Neutrophil (primary cell): ENCODE data around the gene LMAN2.
A peak's percentile ranks its signal among the peaks of the same experiment; 100 is the strongest.

ENCODE experiments used
- H3K27ac ChIP-seq: fragments of 200-600 bp; sonication (generic); 2 replicates; pipeline ENCODE4 v1.5.1; 2016; ENCODE audit warnings: mild to moderate bottlenecking, moderate library complexity
- H3K27me3 ChIP-seq: fragments of 200-600 bp; sonication (generic); 2 replicates; pipeline ENCODE4 v1.6.0; 2016; ENCODE audit warnings: mild to moderate bottlenecking
- H3K36me3 ChIP-seq: fragments of 200-600 bp; sonication (generic); 2 replicates; pipeline ENCODE4 v1.5.1; 2017
- H3K4me1 ChIP-seq, 2 experiments: fragments of 200-600 bp in 1 of 2; sonication (generic) in 1 of 2; 1 replicate in 1 of 2; 2 replicates in 1 of 2; pipeline versions ENCODE4 v1.5.1 to v1.6.1; 2013 to 2016; ENCODE audit warnings: low read depth in 1 of 2, low read length in 1 of 2, mild to moderate bottlenecking in 1 of 2, moderate library complexity in 1 of 2; ENCODE audit not compliant: control insufficient read depth in 1 of 2, insufficient read depth in 1 of 2
- H3K4me3 ChIP-seq, 2 experiments: fragments of 200-600 bp in 1 of 2; sonication (generic) in 1 of 2; 1 replicate in 1 of 2; 2 replicates in 1 of 2; pipeline ENCODE4 v1.5.1; 2013 to 2016; ENCODE audit warnings: low read depth in 1 of 2, low read length in 1 of 2, mild to moderate bottlenecking in 1 of 2, moderate library complexity in 1 of 2
- H3K9me3 ChIP-seq: fragments of 200-600 bp; sonication (generic); 2 replicates; pipeline ENCODE4 v1.5.1; 2016
- CTCF ChIP-seq: fragments of 200-600 bp; sonication (generic); IDR thresholded peaks from 2 replicates; pipeline ENCODE4 v1.5.1; 2016; ENCODE audit warnings: antibody characterized with exemption

The LMAN2 gene

GRCh38 chr5:177365845-177366527 is 14.5 kb upstream of the LMAN2 start:
- Histone ChIP-seq H3K36me3 (peaks cover 68% of the 10 kb centered on the region), H3K4me3 (no peak overlapping the region), H3K4me1 (peaks cover 42 to 68% of the 10 kb centered on the region in 2 experiments), H3K27me3 (no peaks in the 10 kb centered on the region), H3K9me3 (no peaks in the 10 kb centered on the region), H3K27ac (peak overlapping the region; percentile 19)
- TF ChIP-seq CTCF, result no peak

- Histone ChIP-seq H3K27me3 (no peaks in the 10 kb centered on the region), H3K9me3 (no peaks in the 10 kb centered on the region), H3K4me3 (peak overlapping the region in 1 of 2 experiments; percentile 13), H3K27ac (peak overlapping the region; percentile 93), H3K36me3 (peaks cover 58% of the 10 kb centered on the region), H3K4me1 (peaks cover 54 to 69% of the 10 kb centered on the region in 2 experiments)
- TF ChIP-seq CTCF, result no peak
Observed at GRCh38 chr5:177364159-177364962, 12.9 kb upstream of the LMAN2 start.

GRCh38 chr5:177363565-177363964 is 12.1 kb upstream of the LMAN2 start:
- H3K4me3 ChIP-seq, result peak overlapping the region; percentile 62 to 82
- peak overlapping the region; percentile 93 for H3K27ac ChIP-seq
- no peak for TF ChIP-seq CTCF
- H3K4me1 ChIP-seq, result peaks cover 62 to 67% of the 10 kb centered on the region in 2 experiments
- no peaks in the 10 kb centered on the region for H3K27me3 ChIP-seq
- H3K36me3 ChIP-seq, result peaks cover 50% of the 10 kb centered on the region
- H3K9me3 ChIP-seq, result no peaks in the 10 kb centered on the region

- H3K4me3 ChIP-seq, result peak overlapping the region; percentile 62 to 82
- no peak for TF ChIP-seq CTCF
- peaks cover 43% of the 10 kb centered on the region for H3K36me3 ChIP-seq
- no peaks in the 10 kb centered on the region for H3K27me3 ChIP-seq
- peak overlapping the region; percentile 93 for H3K27ac ChIP-seq
- H3K4me1 ChIP-seq, result peaks cover 62 to 67% of the 10 kb centered on the region in 2 experiments
- H3K9me3 ChIP-seq, result no peaks in the 10 kb centered on the region
Observed at GRCh38 chr5:177362610-177363507, 11.4 kb upstream of the LMAN2 start.

- no peaks in the 10 kb centered on the region for H3K27me3 ChIP-seq
- no peaks in the 10 kb centered on the region for H3K9me3 ChIP-seq
- TF ChIP-seq CTCF, result no peak
- peak overlapping the region; percentile 93 for H3K27ac ChIP-seq
- H3K4me1 ChIP-seq, result peaks cover 66 to 72% of the 10 kb centered on the region in 2 experiments
- peak overlapping the region; percentile 62 to 82 for H3K4me3 ChIP-seq
- H3K36me3 ChIP-seq, result peaks cover 37% of the 10 kb centered on the region
Observed at GRCh38 chr5:177362292-177362609, 10.8 kb upstream of the LMAN2 start.
